ENCODE data around the gene DPYD.

DPYD gene

DNA sequence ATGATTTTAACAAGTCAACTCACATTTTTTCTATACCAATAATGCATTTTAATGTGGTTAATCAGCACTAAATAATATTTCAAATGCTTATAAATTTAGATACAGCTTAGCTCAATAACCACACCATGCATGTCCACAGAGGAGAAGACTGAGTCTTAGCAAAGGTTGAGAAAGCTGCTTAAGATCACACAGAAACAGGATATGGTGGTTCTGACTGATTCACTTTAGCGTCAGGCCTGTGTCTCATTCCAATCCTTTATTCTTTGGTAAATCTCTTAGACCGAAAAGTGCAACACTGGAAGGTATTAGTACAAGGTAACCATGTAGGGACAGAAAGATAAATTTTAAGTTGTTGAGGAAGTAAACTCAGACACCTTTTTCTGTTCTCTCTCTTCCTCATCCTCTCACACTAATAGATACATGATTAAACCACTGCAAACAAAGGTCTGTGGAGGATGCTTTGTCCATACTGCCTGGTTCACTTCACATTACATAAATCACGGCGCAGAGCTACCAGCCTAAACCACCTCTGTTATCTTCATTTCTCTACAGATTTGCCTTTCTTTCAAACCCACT is 139.0 kb downstream of the DPYD start:
- DNase-seq = no peak

DNA sequence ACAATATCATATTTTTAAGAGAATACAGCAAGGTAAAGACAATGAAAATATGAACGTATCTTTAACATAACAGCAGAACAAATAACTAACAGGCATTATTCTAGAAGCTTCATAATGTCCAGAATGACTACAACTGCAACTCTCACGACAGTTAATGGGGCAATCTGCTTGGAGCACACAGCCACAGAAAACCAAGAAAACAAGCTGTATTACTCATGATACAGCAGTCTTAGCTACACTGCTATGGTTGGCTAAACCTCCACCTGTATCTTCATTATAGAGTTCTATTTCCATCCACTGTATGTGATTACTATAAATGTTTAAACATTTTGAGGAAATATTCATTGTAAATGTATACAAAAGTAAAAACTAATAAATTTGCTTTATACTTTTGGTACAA is 139.9 kb downstream of the DPYD start:
- DNase-seq = no peak

DNA sequence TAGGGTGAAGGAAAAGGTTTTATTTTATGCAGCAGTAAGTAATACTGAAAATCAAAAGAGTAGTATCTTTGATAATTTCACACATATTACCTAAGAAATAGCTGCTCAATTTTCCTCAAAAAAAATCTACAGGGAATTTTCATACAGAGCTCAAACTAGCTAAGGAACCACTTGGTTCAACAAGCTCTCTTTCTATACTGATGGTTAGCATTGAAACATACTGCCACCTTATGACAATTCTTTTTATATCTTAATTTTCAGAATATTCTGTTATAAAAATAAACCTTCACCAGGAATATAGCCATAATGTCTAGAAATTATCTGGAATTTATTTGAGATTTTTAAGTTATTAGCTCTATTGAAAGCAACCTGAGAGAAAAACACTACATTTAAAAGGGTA is 142.1 kb downstream of the DPYD start:
- DNase-seq = peak; percentile 9

DNA sequence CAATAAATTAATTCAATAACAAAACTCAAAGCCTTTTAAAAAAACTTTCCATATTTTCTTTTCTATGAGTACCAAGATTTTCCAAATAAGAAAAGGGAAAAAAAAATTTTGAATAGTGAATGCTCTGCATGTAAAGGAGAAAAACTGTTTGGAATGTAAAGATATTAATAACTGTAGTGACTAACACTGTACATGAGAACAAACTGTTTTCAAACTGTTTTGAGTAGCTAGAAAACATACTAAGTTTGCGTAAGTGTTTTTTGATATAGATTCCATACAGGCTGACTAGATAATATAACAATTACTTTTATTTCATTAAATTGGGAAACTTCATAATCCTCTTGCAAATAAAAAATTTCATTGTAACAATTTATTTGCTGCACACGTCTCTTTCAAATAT is 150.5 kb downstream of the DPYD start:
- DNase-seq = no peak

DNA sequence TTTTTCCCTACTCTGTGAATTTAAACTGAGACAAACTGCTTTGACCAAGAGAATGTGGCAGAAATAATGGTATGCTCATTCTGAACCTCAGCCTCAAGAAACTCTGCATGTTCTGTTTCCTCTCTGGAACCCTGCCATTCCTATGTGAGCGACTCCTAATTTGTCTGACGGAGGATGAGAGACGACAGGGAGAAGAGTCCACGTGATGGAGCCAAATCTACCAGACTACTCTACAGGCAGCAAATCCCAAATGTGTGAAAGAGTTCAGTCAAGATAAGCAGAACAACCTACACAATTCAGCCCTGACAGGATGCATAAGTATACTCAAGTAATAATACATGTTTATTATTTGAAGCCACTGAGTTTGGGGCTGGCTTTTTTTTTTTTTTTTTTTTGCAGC is 153.5 kb downstream of the DPYD start:
- DNase-seq = no peak

DNA sequence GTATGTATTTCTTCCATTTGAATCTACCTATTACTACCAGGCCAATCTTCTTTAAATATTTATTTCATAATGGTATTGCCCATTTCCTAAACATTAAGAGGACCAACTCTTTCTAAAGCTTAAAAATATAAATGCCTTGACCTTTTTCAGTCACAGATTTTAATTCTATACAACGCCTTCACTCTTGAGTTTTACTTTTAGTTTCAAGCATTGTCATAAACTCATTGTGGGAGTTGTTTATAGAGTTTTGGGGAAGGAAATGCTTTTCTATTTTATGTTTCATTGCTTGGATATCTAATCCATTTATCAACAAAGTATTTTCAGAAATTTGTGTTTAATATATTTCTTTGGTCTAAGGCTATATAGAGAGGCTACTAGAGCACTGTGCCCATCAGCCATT is 155.8 kb downstream of the DPYD start:
- DNase-seq = no peak

DNA sequence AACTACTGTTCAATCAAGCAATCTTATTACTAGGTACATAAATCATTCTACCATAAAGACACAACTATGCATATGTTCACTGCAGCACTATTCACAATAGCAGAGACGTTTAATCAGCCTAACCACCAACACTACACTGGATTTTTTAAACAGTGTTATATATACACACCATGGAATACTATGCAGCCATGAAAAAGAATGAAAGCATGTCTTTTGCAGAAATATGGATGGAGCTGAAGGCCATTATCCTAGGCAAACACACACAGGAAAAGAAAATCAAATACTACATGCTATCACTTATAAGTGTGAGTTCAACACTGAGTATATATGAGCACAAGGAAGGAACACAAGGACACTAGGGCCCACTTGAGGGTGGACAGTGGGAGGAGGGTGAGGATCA is 159.2 kb downstream of the DPYD start:
- no peak for DNase-seq

DNA sequence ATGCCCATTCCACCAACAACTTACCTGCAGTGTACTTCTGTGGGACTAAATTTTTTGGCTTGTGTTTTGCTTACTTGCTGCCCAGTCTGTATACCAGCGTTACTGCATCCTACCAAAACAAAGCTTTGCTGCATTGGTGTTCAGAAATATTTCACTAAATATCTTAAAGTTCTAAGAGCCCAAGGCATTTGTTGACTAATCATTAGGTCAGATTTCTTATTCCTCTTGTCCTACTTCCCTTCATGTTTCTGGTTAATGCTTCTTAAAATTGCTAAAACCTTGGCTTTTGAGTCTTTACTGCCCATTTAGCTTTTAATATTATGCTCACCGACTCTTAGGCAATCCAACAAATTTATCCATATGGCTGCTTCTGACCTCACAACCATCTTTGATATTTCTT is 161.8 kb downstream of the DPYD start:
- no peak for DNase-seq

DNA sequence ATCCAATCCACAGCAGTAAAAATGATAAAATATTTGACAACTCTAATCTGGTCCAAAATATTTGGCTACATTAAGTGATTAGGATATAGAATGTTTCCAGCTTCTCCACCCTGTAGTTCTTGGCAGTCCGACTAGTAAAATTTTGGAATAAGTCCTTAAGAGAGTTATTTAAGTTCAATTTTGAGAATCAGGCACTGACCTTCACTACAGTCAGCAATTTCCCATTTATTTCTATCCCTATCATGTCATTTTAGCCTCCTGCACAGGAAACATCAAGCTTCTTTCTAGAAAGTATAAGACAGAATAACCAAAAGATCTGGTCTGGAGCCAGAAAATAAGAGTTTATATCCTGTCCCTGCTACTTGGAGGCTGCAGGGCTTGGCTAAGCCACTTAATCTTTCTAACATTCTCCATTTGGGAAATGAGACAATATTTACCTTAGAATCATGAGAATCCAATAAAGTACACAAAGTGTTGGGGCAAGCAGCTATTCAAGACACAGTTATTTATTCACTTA is 162.2 kb downstream of the DPYD start:
- no peak for DNase-seq

DNA sequence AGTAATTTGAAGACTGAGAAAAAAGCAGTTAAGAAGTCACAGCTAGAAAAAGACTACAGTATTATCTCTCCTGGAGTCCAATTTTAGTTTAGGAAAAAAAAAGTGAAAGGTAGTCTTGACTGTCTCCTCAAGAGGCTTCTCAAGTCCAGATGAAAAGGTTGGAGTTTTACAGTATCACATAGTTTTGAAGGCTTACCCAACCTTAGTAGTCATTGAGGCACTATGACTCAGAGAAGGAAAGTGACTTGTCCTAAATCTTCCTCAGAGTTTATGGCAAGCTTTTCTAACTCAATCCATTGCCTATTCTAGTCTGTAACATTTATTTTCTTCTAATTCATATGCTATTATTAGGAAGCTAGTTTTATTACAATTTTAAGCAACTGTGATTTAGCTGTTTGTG is 174.9 kb downstream of the DPYD start:
- no peak for DNase-seq

DNA sequence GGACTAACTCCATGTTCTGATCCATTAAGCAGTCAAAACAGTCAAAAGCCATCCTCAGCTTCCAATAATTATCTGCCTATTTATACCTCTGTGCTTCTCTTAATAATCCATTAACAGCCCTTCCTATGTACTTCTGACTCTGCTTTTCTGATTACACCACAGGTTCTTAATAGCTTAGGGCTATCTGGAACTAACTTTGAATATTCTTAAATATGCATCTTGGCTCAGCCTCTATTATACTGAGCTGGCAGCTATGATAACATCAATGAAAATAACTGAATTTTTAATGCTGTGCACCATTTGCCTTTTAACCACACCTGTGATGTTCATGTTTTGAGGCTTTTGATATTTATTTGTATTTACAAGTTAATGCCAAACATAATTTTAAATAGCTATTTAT is 175.9 kb downstream of the DPYD start:
- no peak for DNase-seq

DNA sequence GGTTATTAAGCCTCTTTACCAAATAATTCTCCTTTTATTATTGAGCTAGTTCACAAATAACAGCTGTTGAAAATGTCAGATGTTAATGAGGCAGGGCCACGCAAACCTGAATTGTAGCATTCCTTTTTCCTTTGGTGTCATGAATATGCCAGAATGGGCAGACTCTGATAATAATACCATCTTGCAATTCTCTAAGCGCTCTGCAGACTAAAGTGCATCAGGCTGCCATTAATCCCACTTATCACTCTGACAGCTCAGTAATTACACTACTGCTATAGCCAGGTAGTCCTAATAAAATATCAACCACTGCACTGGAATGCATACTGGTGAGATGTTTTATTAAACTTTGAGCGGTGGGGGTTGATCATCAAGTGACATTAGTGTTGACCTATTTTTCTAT is 177.7 kb downstream of the DPYD start:
- DNase-seq = no peak

DNA sequence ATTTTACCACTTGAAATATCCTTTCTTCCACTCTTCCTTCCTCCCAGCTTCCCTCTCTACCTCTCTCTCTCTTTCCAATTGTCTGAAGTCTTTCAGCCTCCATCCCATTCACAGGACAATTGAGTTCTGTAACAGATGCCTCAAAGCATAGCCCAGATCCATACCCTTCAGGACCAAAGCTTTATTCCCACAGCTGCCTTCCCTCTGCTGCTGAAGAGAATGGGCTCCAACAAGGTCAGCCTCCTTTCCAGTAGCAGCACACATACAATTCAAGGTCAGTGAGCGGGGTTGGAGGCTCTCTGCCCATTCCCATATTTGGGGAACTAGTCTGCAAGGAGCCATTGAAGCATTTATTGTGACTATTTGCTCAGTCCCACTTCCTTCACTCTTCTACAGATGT is 179.9 kb downstream of the DPYD start:
- DNase-seq = no peak

DNA sequence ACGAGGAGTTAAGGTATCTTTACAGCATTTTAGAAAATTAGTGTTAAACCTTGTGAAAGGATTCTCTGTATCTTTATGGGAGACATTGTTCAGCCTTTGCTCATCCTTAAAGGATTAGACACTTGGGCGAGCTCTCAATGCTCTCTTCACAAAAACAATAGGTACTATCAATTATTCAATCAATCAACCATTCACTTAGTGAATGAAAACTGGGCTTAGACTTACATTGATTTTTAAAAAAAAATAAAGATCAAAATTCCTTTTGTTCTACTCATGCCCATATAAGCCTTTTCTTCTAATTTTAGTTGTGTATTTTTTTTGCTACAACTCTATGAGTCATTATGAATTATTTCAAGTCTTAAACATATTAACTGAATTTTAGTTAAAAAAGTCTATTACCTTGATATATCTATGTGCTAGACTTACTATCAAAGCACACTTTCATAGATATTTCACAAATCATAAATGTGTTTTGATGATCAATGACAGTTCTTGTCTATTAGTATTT is 181.2 kb downstream of the DPYD start:
- DNase-seq = no peak

DNA sequence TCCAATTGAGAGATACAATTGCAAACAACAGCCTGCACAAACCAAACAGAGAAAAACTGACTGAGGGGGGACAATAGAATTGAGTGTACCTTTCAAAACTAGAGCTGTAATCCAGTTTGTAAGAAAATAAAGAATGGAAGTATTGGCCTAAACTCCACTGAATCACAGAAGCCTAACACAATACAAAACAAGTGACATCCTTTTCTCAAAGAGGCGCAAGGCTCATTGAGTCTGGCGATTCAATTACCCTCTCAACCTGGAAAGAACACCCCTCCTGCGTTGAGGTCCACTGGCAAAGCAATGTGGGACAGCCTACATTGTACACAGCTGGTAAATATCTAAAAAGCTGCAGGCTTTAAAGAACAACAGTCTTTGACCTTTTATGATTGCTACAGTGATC is 182.6 kb downstream of the DPYD start:
- DNase-seq = no peak

DNA sequence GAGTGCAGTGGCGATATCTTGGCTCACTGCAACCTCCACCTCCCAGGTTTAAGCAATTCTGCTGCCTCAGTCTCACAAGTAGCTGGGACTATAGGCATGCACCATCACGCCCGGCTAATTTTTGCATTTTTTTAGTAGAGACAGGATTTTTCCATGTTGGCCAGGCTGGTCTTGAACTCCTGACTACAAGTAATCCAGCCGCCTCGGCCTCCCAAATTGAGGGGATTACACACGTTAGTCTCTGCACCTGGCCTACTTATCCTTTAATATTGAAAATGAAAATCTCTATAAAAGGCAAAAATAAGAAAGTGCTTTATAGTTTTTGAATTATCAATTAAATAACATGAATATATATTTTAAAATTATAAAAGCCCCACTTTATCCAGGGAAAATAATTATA is 190.6 kb downstream of the DPYD start:
- no peak for DNase-seq

DNA sequence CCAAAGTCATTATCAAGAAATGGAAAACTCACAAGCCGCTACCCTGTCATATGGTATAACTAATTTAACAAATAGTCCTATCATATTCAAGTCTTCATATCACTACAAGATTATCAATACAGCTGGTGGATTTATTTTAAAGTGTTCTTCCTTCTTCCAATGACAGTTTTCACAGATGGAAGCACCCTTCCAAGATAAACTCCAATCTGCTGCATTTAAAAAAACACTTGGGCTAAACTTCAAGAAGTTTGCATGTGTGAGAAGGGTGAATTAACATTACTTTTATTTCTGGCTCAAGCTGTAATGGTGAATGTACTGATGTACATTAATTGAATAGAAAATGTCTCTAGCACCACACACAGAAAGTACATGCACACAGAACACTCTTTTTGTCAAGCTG is 192.4 kb downstream of the DPYD start:
- DNase-seq = no peak

DNA sequence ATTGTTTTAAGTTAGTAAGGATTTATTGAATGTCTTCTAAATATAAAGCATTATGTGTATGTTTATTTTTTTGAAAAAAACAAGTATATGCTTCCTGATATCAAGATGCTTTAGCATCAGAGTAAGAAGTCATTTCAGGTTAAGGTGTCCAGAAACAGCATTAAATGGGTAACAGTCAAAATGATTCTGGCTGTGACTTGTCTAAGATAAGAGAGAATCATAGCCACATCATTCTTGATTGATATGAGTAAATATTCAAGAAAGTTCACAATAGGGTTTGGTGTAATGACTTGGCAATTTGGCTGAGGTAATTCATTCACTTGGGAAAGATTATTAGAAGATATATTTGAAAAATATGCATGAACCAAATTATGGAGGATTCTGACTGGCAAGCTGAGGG is 193.8 kb downstream of the DPYD start:
- DNase-seq = no peak

DNA sequence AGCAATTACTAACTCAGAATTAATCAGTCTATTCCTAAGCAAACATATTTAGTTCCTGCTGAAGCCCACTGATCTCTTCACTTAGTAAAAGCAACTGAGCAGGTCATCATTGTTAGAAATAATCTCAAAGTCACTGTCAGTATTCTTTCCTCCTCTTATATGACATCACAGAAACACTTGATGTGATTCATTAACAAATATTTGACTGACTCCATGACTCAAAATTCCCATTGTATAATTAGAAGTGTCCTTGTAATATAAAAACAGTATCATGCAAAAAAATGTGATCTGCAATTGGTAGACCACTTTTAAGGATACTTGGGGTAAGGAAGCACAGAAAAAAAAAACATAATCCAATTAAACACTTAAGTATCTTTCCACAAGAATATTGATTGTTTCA is 194.4 kb downstream of the DPYD start:
- DNase-seq = no peak

DNA sequence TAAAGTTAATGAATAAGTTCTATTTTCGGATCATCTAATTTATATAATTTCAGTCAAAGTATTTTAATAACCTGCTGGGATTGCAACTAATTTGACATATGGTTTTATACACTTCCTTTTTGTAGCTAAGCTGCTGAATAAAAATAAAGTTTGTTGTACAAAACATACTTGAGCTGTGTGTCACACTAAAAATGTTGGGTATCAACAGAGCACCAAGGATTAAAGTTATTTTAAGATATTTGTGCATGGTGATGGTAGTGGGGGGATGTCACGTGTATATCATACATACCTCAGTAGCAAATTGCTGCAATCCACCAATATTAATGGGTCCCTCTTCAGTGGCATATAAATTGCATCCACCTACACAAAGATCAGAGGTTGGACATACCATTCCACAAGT is 199.6 kb downstream of the DPYD start:
- no peak for DNase-seq

DNA sequence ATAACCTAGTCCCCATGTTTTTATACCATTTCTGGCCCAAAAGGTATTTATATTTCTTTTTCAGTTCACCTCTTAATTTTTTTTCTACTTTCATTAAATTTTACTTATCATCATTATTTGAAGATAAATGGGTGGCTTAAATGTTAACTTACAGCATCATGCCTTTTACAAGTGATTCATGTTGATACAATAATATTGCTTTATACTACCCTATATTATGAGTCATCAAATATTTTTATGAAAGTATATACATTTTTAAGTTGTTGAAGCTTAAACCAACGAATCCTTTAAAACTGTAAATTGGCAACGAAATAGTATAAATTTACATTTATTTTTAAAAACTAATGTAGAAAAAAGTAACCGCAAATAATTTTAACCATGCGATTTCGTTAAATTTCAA is 207.9 kb downstream of the DPYD start:
- DNase-seq = no peak

DNA sequence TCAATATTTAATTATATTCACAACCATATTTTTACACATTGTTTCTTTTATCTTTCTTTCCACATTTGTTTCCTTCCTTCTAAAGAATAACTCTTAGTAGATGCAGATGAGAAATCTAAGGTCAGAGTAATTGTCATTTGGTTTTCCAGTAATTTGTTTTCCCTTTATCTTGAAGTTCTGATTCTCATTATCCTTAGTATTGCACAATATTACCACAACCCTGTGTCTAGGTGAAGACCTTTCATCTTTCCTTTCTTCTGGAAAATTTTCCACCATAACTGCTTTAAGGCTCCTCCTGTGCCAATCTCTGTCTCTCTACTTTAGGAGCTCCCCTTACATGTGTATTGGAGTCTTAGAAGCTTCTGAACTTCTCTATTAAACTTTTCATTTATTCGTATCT is 209.0 kb downstream of the DPYD start:
- no peak for DNase-seq

DNA sequence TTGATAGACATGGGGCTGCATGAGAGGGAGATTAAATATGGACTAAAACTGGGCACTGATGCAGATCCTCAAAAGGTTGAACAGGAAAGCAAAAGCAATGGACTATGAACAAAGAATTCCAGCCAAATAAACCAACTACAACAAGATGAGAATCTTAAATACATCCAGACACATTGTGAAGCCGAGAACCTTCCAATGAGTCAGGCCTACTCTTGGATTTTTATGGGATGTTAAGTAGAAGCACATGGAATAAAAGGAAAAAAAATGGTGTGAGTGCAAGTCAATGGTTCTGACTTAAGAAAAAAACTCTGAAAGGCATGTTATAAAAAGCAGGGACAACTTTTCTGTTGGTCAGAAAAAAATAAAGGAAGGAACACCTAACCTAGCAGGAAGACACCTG is 227.2 kb downstream of the DPYD start:
- DNase-seq = no peak

DNA sequence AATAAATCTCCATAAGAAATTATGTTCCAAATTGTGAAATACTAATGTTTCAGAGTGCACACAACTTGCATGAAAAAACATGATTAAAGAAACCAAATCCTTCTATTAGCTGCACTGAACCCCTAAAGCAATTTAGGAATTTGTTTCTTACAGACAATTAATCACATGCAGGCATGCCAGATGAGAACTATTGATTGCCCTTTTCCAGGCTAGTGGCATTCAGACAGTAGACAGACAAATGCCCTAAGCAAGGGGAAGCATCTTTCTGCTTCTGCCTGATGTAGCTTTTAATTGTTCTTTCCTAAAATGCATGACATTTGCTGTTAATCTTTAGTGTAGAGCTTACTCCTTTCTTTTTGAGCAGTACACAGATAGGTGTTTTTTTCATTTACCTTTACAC is 229.5 kb downstream of the DPYD start:
- no peak for DNase-seq

DNA sequence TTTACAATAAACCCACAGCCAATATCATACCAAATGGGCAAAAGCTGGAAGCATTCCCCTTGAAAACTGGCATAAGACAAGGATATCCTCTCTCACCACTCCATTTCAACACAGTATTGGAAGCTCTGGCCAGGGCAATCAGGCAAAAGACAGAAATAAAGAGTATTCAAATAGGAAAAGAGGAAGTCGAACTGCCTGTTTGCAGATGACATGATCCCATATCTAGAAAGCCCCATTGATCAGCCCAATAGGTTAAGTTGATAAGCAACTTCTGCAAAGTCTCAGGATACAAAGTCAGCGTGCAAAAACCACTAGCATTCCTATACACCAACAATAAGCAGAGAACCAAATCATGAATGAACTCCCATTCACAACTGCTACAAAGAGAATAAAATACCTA is 235.5 kb downstream of the DPYD start:
- peak; percentile 7 for DNase-seq

DNA sequence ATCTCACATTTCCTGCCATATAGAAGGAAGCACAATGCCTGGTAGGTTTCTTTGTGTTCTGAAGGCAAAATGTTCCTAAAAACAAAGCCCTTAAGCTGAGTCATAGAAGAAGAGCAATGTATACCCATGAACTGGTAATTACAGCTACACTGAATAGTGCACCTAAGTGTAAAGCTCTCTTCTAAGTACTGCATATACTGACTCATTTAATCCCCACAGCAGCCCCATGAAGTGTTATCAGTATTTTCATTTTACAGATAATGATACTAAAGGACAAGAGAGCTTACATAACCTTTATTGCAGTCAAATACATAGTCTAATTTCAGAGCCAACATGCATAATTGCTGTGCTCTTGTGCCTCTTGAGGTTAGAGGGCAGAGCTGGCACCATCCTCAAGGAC is 239.9 kb downstream of the DPYD start:
- DNase-seq = no peak
